GM12801 (cell line): ENCODE measurements around the gene QPCTL.

ENCODE experiments used
- TF ChIP-seq, protein P1 (sequence below): IDR thresholded peaks from one replicate; pipeline ENCODE4 v1.5.1; 2011; ENCODE audit warnings: control low read depth; ENCODE audit not compliant: insufficient read length; ENCODE audit errors: extremely low read depth

QPCTL gene

DNA sequence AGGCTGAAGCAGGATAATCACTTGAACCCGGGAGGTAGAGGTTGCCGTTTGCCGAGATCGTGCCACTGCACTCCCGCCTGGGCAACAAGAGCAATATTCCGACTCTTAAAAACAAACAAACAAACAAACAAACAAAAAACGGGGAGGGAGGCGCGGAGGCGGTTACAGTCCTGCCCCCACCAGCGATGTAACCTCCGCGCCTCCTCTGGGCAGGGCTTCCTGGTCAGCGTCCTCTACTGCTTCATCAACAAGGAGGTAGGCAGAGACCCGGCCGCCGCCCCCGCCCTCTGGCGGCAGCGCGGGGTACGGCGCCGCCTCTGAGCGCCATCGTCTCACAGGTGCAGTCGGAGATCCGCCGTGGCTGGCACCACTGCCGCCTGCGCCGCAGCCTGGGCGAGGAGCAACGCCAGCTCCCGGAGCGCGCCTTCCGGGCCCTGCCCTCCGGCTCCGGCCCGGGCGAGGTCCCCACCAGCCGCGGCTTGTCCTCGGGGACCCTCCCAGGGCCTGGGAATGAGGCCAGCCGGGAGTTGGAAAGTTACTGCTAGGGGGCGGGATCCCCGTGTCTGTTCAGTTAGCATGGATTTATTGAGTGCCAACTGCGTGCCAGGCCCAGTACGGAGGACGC is 11.0 kb upstream of the QPCTL start:
- TF ChIP-seq, protein P1, sequence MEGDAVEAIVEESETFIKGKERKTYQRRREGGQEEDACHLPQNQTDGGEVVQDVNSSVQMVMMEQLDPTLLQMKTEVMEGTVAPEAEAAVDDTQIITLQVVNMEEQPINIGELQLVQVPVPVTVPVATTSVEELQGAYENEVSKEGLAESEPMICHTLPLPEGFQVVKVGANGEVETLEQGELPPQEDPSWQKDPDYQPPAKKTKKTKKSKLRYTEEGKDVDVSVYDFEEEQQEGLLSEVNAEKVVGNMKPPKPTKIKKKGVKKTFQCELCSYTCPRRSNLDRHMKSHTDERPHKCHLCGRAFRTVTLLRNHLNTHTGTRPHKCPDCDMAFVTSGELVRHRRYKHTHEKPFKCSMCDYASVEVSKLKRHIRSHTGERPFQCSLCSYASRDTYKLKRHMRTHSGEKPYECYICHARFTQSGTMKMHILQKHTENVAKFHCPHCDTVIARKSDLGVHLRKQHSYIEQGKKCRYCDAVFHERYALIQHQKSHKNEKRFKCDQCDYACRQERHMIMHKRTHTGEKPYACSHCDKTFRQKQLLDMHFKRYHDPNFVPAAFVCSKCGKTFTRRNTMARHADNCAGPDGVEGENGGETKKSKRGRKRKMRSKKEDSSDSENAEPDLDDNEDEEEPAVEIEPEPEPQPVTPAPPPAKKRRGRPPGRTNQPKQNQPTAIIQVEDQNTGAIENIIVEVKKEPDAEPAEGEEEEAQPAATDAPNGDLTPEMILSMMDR: no peak

DNA sequence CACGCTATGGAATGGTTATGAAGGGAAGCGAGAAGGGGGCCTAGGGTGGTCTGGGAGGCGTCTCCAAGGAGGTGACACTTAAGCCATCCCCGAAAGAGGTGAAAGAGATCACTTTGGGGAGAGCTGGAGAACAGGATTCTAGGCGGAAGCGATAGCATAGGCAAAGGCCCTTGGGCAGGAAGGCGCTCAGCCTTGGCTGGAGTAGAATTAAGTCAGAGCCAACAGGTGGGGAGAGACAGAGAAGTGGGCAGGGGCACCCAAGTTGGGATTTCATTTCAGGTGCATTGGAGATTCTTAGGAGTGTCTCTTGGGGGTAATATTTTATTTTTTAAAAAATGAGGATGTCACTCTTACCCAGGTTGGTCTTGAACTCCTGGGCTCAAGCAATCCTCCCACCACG is 10.3 kb upstream of the QPCTL start:
- TF ChIP-seq, protein P1: no peak

DNA sequence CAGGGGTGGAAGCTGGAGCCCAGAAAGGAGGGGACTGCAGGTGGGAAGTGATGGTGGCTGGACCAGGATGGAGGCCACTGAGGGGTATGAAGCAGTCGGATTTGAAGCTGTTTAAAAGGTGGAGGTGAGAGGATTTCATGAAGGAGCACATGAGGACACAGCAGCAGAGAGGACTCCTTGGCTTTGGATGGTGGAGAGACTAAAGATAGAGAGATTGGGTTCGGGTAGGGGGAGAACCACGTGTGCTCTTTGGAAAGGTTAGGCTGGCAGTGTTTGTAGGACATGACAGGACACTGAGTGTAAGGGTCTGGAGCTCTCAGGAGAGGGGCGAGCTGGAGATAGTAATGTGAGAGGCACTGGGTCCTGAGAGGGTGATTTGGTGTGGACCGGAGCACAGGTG is 9.6 kb upstream of the QPCTL start:
- TF ChIP-seq, protein P1: no peak

DNA sequence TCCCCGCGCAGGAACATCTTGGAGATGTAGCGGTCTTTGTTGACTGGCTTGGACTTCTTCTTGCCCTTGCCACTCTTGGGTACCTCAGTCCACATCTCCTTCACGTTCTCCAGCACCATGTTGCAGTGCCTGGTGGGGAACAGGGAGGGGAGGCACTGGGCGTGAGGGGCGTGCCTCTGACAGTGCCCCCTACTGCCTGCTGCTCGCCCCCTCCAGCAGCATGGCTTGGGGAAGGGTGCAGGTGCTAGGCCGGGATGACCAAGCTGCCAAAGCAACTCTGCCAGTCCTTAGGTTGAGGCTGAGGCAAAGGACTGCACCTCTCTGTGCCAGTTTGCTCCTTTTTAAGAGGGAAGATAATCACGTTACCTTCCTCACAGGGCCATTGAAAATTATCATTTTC is 4.9 kb upstream of the QPCTL start:
- TF ChIP-seq, protein P1: no peak

DNA sequence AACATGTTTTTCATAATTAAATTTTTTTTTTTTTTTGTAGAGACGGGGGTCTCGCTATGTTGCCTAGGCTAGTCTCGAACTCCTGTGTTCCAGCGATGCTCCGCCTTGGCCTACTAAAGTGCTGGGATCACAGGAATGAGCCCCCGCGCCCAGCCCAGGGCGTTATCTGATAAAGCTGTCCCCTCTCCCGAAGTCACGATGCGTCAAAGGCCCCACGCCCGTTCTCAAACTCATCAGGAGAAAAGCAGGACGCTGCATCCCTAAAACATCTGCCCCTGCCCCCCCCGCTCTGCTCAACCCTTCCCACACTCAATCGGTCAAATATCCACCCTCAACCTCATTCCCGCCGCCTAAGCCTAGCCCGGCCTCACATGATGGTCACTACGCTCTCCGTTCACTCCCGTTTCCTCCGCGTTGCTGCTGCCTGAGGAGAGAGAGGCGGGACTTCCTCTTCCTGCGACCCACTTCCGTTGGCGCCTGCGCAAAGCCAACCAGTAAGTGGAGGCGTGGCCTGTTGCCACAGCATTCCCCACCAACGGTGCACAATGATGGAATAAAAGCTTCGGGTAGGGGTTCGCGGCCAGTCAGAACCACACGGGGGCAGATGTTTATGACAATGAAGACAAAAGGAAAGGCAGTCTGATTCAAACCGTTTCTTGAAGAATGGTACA is 815 bp upstream of the QPCTL start, which contains the start of gene SNRPD2:
Gene SNRPD2 (minus strand): TSS at position 438 of the 671 bp plus-strand sequence. CDS start 65 bp downstream, at position 373.
- TF ChIP-seq, protein P1: no peak

DNA sequence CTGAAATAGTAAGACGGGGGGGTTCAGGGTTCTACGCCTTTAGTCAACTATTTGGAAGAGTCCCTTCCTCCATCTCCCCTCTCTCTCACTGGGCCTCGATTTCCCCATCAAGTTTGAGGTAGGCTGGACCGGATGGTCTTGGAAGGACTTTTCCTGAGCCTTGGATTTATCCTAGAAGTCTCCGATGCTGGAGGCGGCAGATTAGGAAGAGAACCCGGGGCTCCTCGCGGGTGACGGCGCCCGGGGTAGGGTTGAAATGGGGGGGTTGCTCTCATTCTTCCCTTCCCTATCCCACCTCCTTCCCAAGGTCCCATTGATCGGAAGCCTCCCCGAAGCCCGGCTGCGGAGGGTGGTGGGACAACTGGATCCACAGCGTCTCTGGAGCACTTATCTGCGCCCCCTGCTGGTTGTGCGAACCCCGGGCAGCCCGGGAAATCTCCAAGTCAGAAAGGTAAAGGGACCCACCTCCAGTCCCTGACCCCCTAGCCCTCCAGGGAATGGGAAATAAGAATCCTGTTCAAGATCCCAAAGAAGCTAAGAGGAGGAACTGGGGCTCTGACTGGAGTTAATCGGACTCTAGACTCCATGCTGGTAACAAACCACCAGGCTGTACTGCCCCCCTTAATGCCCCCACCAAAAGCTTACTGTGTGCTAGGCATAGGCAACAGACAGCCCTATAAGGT is 781 bp downstream of the QPCTL start:
- TF ChIP-seq, protein P1: peak; percentile 38

DNA sequence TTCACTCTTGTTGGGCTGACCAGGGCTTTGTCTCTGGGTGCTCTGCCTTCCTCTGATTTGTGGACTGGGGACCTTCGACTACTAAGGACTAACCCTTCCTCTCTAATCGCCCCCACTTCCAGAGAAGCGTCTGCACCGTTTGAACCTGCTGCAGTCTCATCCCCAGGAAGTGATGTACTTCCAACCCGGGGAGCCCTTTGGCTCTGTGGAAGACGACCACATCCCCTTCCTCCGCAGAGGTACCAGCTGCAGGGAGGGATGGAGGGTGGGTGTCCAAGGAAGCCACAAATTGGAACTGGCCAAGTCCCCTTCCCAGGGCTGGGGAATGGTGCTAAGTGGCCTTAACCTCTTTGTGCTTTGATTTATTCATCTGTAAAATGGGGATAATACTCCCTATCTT is 9.2 kb downstream of the QPCTL start:
- TF ChIP-seq, protein P1: no peak
